HEK293 (cell line): ENCODE results near the gene TMEM232.

Experiments
- ZNF214 ChIP-seq: fragments of 450-650 bp; formaldehyde crosslinking; IDR thresholded peaks from 2 replicates; pipeline ENCODE4 v1.5.1; 2017; ENCODE audit warnings: missing biosample characterization, mild to moderate bottlenecking, missing genetic modification characterization, borderline replicate concordance
- ZNF423 ChIP-seq: fragments of 450-650 bp; formaldehyde crosslinking; IDR thresholded peaks from 2 replicates; pipeline ENCODE4 v1.5.1; 2016; ENCODE audit warnings: missing biosample characterization, missing genetic modification characterization
- ZNF585B ChIP-seq: fragments of 450-650 bp; formaldehyde crosslinking; IDR thresholded peaks from 2 replicates; pipeline ENCODE4 v1.5.1; 2016; ENCODE audit warnings: missing biosample characterization, missing genetic modification characterization
- ZNF707 ChIP-seq: fragments of 450-650 bp; formaldehyde crosslinking; IDR thresholded peaks from 2 replicates; pipeline ENCODE4 v1.5.1; 2016; ENCODE audit warnings: missing biosample characterization, missing genetic modification characterization
- TF ChIP-seq, protein P1 (sequence below): fragments of 450-650 bp; formaldehyde crosslinking; IDR thresholded peaks from 2 replicates; pipeline ENCODE4 v1.5.1; 2016; ENCODE audit warnings: missing biosample characterization, missing genetic modification characterization

DNA sequence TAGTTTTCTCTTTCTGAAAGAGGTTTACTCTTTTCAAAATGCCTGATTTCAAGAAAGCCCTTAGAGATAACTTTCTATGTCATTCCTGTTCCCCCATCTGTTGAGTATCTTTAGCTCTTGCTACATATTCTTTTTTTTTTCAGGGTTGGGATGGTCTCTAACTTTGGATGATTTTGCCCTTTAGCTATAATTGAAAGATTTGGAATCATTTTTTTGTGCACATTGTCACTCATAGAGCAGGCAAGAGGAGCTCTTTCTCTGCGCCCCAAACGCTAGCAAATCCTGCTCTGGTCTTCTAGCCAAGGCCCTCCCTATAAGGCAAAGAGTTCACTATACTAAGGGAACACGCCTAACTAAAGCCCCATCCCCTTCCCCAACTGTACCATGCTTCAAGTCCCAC lies 316.9 kb downstream of the TMEM232 start:
- TF ChIP-seq ZNF423 = no peak
- no peak for TF ChIP-seq ZNF707 (tag by site-specific recombination)
- TF ChIP-seq ZNF585B (tag by site-specific recombination) = no peak
- no peak for TF ChIP-seq ZNF214 (tag by site-specific recombination)
- TF ChIP-seq, protein P1, sequence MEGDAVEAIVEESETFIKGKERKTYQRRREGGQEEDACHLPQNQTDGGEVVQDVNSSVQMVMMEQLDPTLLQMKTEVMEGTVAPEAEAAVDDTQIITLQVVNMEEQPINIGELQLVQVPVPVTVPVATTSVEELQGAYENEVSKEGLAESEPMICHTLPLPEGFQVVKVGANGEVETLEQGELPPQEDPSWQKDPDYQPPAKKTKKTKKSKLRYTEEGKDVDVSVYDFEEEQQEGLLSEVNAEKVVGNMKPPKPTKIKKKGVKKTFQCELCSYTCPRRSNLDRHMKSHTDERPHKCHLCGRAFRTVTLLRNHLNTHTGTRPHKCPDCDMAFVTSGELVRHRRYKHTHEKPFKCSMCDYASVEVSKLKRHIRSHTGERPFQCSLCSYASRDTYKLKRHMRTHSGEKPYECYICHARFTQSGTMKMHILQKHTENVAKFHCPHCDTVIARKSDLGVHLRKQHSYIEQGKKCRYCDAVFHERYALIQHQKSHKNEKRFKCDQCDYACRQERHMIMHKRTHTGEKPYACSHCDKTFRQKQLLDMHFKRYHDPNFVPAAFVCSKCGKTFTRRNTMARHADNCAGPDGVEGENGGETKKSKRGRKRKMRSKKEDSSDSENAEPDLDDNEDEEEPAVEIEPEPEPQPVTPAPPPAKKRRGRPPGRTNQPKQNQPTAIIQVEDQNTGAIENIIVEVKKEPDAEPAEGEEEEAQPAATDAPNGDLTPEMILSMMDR (tag by site-specific recombination) = no peak
